ENCODE data around the gene VCL.

Gene VCL

DNA sequence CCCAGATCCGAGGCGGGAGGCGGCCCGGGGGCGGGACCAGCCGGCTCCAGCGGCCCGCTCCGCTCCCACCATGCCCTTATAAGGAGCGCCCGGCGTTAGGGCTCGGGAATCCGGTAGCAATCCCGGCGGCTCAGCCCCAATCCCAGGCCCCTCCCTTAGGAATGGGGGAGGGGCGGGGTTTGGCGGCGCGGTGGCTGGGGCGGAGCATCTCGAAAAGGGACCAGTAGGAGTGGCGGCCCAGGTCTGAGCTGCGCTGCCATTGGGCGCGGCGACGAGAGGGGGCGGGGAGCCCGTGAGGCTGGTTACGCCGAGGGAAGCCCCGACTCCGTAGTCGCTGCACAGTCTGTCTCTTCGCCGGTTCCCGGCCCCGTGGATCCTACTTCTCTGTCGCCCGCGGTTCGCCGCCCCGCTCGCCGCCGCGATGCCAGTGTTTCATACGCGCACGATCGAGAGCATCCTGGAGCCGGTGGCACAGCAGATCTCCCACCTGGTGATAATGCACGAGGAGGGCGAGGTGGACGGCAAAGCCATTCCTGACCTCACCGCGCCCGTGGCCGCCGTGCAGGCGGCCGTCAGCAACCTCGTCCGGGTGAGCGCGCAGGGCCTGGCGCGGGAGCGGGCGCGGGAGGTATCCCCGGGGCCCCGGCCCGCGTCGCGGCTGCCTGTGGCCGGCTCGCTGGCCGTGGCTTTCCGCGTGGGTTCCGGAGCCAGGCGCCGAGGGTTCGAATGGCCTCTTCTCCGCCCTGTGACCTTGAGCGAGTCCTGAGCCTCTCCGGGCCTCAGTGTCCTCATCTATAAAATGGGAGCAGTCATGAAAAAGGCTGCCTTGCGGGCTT is at the start of gene VCL:
Gene VCL (plus strand): TSS at position 330 of the 836 bp plus-strand sequence. CDS start 92 bp downstream, at position 422.
- peak within 1 kb of the TSS; percentile 94 for H3K9ac ChIP-seq (ENCODE audit: insufficient read length)
- H3K9me3 ChIP-seq (ENCODE audit: low read depth, low read length) = no peaks in the 10 kb centered on the region
- H3K36me3 ChIP-seq (ENCODE audit: insufficient read depth, low read length) = no peaks in the 10 kb centered on the region
- peak within 1 kb of the TSS; percentile 86 for H3K4me3 ChIP-seq
- TF ChIP-seq FOXP2 (optimal IDR thresholded peaks at IDR 0.05; ENCODE audit: control extremely low read depth, extremely low read length, insufficient read depth) (no peak), POLR2AphosphoS5 (IDR thresholded peaks at IDR 0.05; ENCODE audit: borderline replicate concordance, low read depth, low read length) (peak; percentile 87), EZH2 (IDR thresholded peaks at IDR 0.05) (no peak)
- no peak for DNase-seq (ENCODE audit: low read depth, low spot score)
- peak within 1 kb of the TSS; percentile 88 for H3K27ac ChIP-seq

DNA sequence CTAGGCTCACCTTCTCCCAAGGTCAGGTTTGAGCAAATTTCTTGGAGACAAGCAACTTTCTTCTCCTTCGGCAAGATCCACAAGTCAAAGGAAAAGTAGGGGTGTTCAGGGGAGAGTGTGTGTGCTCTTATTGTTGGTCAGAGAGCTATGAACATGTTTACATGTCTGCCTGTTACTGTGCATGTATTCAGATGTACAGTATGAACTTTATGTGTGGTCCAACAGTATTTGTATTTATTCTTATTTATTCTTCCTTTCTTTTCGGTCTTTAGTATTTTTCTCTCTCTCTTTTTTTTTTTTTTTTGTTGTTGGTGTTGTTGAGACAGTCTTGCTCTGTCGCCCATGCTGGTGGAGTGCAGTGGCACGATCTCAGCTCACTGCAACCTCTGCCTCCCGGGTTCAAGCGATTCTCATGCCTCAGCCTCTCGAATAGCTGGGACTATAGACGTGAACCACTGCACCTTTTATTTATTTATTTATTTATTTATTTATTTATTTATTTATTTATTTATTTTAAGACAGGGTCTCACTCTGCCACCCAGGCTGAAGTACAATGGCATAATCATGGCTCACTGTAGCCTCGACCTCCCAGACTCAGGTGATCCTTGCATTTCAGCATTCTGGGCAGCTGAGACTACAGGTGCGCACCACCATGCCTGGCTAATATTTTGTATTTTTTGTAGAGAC is 48.8 kb upstream of the VCL start:
- TF ChIP-seq EZH2 (IDR thresholded peaks at IDR 0.05) (no peak), FOXP2 (optimal IDR thresholded peaks at IDR 0.05; ENCODE audit: control extremely low read depth, extremely low read length, insufficient read depth) (no peak), POLR2AphosphoS5 (IDR thresholded peaks at IDR 0.05; ENCODE audit: borderline replicate concordance, low read depth, low read length) (no peak)
- no peaks in the 10 kb centered on the region for H3K9me3 ChIP-seq (ENCODE audit: low read depth, low read length)
- DNase-seq (ENCODE audit: low read depth, low spot score) = no peak
- H3K36me3 ChIP-seq (ENCODE audit: insufficient read depth, low read length) = no peaks in the 10 kb centered on the region
- H3K4me3 ChIP-seq = no peak overlapping the region
- no peak overlapping the region for H3K9ac ChIP-seq (ENCODE audit: insufficient read length)
- H3K27ac ChIP-seq = no peak overlapping the region

DNA sequence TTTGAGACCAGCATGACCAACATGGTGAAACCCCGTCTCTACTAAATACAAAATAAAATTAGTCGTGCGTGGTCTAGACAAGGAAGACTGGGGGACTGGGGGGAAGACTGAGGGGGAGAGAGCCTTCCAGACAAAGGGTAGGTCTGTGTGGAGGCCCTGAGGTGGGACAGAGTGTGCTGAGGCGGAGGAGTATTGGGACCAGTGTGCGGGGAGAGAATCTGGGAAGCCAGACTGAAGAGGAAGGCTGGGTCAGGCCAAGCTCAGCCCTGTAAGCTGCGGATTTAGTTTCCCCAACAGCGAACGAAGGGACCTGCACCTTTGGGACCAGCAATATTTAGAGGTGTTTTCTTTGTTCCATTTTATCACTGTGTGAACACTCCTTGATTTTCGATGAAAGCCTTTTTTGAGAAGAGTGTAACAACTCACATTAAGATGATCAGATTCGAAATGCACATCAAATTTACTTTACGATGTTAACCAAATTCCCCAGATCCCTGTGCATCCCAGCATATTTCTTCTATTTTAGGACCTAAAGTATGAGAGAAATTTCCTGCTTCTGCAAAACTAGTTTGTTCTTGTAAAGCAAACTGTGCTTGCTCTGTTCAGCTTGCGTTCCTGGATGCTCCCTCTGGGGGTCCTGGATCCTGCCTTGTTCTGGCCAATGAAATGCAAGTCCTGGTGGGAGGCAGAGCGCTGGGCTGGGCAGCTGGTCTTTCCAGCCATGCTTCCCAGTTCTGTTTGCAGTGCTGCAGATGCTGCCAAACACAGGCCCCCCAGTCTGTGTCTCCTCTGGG is 47.6 kb upstream of the VCL start:
- no peak for DNase-seq (ENCODE audit: low read depth, low spot score)
- H3K27ac ChIP-seq = no peak overlapping the region
- no peak for TF ChIP-seq EZH2 (IDR thresholded peaks at IDR 0.05)
- TF ChIP-seq FOXP2 (optimal IDR thresholded peaks at IDR 0.05; ENCODE audit: control extremely low read depth, extremely low read length, insufficient read depth) = no peak
- TF ChIP-seq POLR2AphosphoS5 (IDR thresholded peaks at IDR 0.05; ENCODE audit: borderline replicate concordance, low read depth, low read length) = no peak

DNA sequence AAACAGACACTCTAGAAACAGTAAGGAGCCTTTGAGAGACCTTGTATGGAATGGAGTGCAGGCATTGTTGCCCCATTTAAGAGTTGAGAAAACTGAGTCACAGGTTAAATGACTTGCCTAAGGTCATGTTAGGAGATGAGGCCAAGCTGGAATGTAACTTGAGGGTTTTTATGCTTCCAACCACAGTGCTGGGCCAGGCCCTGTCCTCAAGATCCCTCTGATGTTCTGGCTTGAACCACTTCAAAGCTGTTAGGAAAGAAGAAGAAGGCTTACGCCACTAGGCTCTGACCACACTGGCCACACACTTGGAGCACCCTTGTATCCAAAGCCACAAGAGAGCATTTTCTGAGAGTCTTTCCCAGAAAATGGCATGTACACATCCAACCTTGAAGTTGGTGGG is 44.3 kb upstream of the VCL start:
- TF ChIP-seq FOXP2 (optimal IDR thresholded peaks at IDR 0.05; ENCODE audit: control extremely low read depth, extremely low read length, insufficient read depth) (no peak), EZH2 (IDR thresholded peaks at IDR 0.05) (no peak), POLR2AphosphoS5 (IDR thresholded peaks at IDR 0.05; ENCODE audit: borderline replicate concordance, low read depth, low read length) (no peak)
- no peaks in the 10 kb centered on the region for H3K36me3 ChIP-seq (ENCODE audit: insufficient read depth, low read length)
- H3K4me3 ChIP-seq = no peak overlapping the region
- no peak for DNase-seq (ENCODE audit: low read depth, low spot score)
- H3K27ac ChIP-seq = no peak overlapping the region
- H3K9me3 ChIP-seq (ENCODE audit: low read depth, low read length) = no peaks in the 10 kb centered on the region
- no peak overlapping the region for H3K9ac ChIP-seq (ENCODE audit: insufficient read length)

More for the DNA sequence above, 47.6 kb upstream of the VCL start:
- Histone ChIP-seq H3K4me3 (no peak overlapping the region), H3K36me3 (ENCODE audit: insufficient read depth, low read length) (no peaks in the 10 kb centered on the region), H3K9me3 (ENCODE audit: low read depth, low read length) (no peaks in the 10 kb centered on the region), H3K9ac (ENCODE audit: insufficient read length) (no peak overlapping the region)

DNA sequence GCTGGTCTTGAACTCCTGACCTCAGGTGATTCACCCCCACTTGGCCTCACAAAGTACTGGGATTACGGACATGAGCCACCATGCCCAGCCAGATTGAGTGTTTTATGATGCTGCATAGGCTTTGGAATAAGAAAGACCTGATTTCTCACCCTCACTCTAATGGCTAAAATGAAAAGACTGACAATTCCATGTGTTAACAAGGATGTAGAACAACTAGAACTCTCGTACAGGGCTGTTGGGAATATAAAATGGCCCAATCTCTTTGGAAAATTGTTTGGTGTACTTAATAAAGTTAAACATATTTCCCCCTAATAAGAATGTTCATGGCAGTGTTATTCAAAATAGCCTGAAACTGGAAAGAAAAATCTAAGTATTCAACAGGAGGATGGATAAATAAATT is 43.2 kb upstream of the VCL start:
- Histone ChIP-seq H3K9ac (ENCODE audit: insufficient read length) (no peak overlapping the region), H3K27ac (no peak overlapping the region), H3K9me3 (ENCODE audit: low read depth, low read length) (no peaks in the 10 kb centered on the region), H3K4me3 (no peak overlapping the region), H3K36me3 (ENCODE audit: insufficient read depth, low read length) (no peaks in the 10 kb centered on the region)
- TF ChIP-seq EZH2 (IDR thresholded peaks at IDR 0.05) (no peak), FOXP2 (optimal IDR thresholded peaks at IDR 0.05; ENCODE audit: control extremely low read depth, extremely low read length, insufficient read depth) (no peak), POLR2AphosphoS5 (IDR thresholded peaks at IDR 0.05; ENCODE audit: borderline replicate concordance, low read depth, low read length) (no peak)
- no peak for DNase-seq (ENCODE audit: low read depth, low spot score)

DNA sequence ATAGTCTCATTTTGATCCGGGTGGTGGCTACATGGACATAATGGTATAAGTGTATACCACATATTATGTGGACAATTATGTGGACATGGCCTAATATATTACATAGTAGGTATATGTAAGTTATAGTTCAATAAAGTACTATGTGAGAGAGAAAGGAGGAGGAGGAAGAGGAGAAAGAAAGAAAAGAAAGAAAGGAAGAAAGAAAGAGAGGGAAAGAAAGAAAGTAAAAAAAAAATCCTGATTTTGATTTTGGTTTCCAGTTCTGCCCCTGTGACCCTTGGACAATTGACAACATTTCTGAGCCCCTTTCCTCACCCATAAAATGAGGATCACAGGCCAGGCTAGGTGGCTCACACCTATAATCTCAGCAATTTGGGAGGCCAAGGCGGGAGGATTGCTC is 42.2 kb upstream of the VCL start:
- Histone ChIP-seq H3K36me3 (ENCODE audit: insufficient read depth, low read length) (no peaks in the 10 kb centered on the region), H3K4me3 (no peak overlapping the region), H3K9ac (ENCODE audit: insufficient read length) (no peak overlapping the region), H3K9me3 (ENCODE audit: low read depth, low read length) (no peaks in the 10 kb centered on the region), H3K27ac (no peak overlapping the region)
- TF ChIP-seq POLR2AphosphoS5 (IDR thresholded peaks at IDR 0.05; ENCODE audit: borderline replicate concordance, low read depth, low read length) = no peak
- TF ChIP-seq EZH2 (IDR thresholded peaks at IDR 0.05) = no peak
- no peak for TF ChIP-seq FOXP2 (optimal IDR thresholded peaks at IDR 0.05; ENCODE audit: control extremely low read depth, extremely low read length, insufficient read depth)
- DNase-seq (ENCODE audit: low read depth, low spot score) = no peak

DNA sequence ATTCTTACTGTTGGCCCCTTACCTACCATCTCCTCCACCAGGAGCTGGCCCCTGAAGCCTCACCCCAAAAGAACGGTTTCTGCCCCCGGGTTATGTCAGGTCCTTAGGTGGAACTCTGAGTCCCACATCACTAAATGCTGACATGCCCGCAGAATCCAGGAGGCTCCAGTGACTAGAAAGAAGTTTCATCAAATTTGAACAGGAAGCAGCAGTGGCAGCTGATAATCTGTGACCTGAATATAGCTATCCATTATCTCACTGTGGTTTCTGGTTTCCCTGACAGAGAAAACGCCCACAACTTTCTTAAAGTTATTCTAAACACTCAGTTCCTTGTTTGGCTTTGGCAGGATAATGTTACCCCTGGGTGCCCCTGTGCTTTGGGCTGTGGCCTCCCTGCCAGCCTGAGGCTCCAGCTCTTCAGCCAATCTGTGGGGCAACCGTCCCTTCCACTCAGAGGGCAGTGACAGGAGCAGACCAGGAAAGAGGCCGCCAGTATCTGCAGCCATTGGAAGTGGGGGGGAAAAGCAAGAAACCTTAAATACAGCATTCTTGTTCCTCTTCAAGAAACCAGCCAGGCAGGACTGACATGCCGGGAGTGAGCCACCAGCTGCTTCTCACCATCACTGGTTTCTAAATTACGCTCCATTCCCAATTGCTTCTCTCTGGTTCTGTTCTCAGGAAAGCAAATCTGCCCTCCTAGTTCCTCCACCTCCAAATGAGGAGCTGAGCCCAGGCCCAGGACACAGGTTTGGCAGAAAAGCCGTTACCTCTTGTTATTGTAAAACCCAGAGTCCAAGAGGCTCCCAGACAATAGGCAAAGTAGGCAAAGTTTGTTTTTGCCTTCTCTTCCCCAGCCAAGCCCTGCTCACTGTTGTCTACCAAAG is 41.2 kb upstream of the VCL start:
- no peak for DNase-seq (ENCODE audit: low read depth, low spot score)
- Histone ChIP-seq H3K9me3 (ENCODE audit: low read depth, low read length) (no peaks in the 10 kb centered on the region), H3K36me3 (ENCODE audit: insufficient read depth, low read length) (no peaks in the 10 kb centered on the region), H3K9ac (ENCODE audit: insufficient read length) (no peak overlapping the region), H3K4me3 (no peak overlapping the region), H3K27ac (no peak overlapping the region)
- TF ChIP-seq FOXP2 (optimal IDR thresholded peaks at IDR 0.05; ENCODE audit: control extremely low read depth, extremely low read length, insufficient read depth) = no peak
- TF ChIP-seq POLR2AphosphoS5 (IDR thresholded peaks at IDR 0.05; ENCODE audit: borderline replicate concordance, low read depth, low read length) = no peak
- no peak for TF ChIP-seq EZH2 (IDR thresholded peaks at IDR 0.05)

Data from SK-N-MC (cell line).